GM23338 (cell line): ENCODE results near the gene SLC8A1. TPM values are rescaled to one million over a fixed set of nuclear protein-coding genes. Genes with fewer than 3 reads are reported as not detected.

Source experiments
- ATAC-seq: fragments of 200-7000 bp; cut with Tn5 transposase; 3 replicates; pipeline ENCODE4 v1.9.1; 2020
- DNase-seq: peaks from one replicate; pipeline ENCODE4 v3.0.0-alpha.2; 2015; ENCODE audit warnings: low spot score
- H2AFZ ChIP-seq: fragments of 200-600 bp; sonication (generic); 2 replicates; pipeline ENCODE4 v1.8.0; 2016; ENCODE audit warnings: antibody characterized with exemption, mild to moderate bottlenecking, moderate library complexity
- H3F3A ChIP-seq: fragments of 200-600 bp; sonication (generic); replicated peaks from 2 replicates; pipeline ENCODE4 v1.8.0; 2017; ENCODE audit warnings: antibody characterized with exemption, mixed run types, low read depth
- H3K27ac ChIP-seq: fragments of 200-600 bp; sonication (generic); 2 replicates; pipeline ENCODE4 v1.6.1; 2016; ENCODE audit warnings: low read depth
- H3K27me3 ChIP-seq: fragments of 200-600 bp; sonication (generic); 2 replicates; pipeline ENCODE4 v1.8.0; 2016; ENCODE audit warnings: mild to moderate bottlenecking, mixed run types, moderate library complexity; ENCODE audit not compliant: insufficient read depth
- H3K36me3 ChIP-seq: fragments of 200-600 bp; sonication (generic); 2 replicates; pipeline ENCODE4 v1.8.0; 2016; ENCODE audit warnings: mild to moderate bottlenecking; ENCODE audit not compliant: insufficient read depth
- H3K4me1 ChIP-seq: fragments of 200-600 bp; sonication (generic); 2 replicates; pipeline ENCODE4 v1.8.0; 2016; ENCODE audit warnings: mild to moderate bottlenecking, moderate library complexity; ENCODE audit not compliant: insufficient read depth
- H3K4me2 ChIP-seq: fragments of 200-600 bp; sonication (generic); 2 replicates; pipeline ENCODE4 v1.7.1; 2017; ENCODE audit warnings: mixed run types
- H3K4me3 ChIP-seq: fragments of 200-600 bp; sonication (generic); 2 replicates; pipeline ENCODE4 v1.6.1; 2016; ENCODE audit warnings: mixed run types
- H3K79me2 ChIP-seq: fragments of 200-600 bp; sonication (generic); replicated peaks from 2 replicates; pipeline ENCODE4 v1.8.0; 2017; ENCODE audit warnings: mild to moderate bottlenecking; ENCODE audit not compliant: insufficient read depth
- H3K9me2 ChIP-seq: fragments of 200-600 bp; sonication (generic); 2 replicates; pipeline ENCODE4 v1.8.0; 2017; ENCODE audit not compliant: insufficient read depth
- H4K20me1 ChIP-seq: fragments of 200-600 bp; sonication (generic); replicated peaks from 2 replicates; pipeline ENCODE4 v1.8.0; 2017; ENCODE audit warnings: mild to moderate bottlenecking; ENCODE audit not compliant: insufficient read depth
- H3K27ac Mint-ChIP-seq: 2 replicates; pipeline ENCODE4 v1.8.0; 2020; ENCODE audit warnings: inconsistent platforms, mild to moderate bottlenecking, moderate library complexity, mixed read lengths
- H3K27me3 Mint-ChIP-seq: 3 replicates; pipeline ENCODE4 v1.8.0; 2022; ENCODE audit warnings: low read depth, mild to moderate bottlenecking, moderate library complexity, mixed read lengths, inconsistent platforms; ENCODE audit not compliant: insufficient read depth, poor library complexity
- H3K36me3 Mint-ChIP-seq: 3 replicates; pipeline ENCODE4 v1.8.0; 2021; ENCODE audit warnings: low read depth, mild to moderate bottlenecking, inconsistent platforms, moderate library complexity, mixed read lengths
- H3K4me1 Mint-ChIP-seq: 3 replicates; pipeline ENCODE4 v1.8.0; 2020; ENCODE audit warnings: mild to moderate bottlenecking, inconsistent platforms, mixed read lengths
- H3K4me3 Mint-ChIP-seq: 3 replicates; pipeline ENCODE4 v1.8.0; 2021; ENCODE audit warnings: moderate library complexity, mild to moderate bottlenecking, inconsistent platforms, mixed read lengths
- H3K9me3 Mint-ChIP-seq: 3 replicates; pipeline ENCODE4 v1.8.0; 2020; ENCODE audit warnings: moderate library complexity, mild to moderate bottlenecking, inconsistent platforms, mixed read lengths
- EZH2phosphoT487 ChIP-seq: fragments of 200-600 bp; sonication (generic); IDR thresholded peaks from one replicate; pipeline ENCODE4 v1.8.1; 2018; ENCODE audit warnings: antibody characterized with exemption; ENCODE audit not compliant: unreplicated experiment
- JUNB ChIP-seq: IDR thresholded peaks from one replicate; pipeline ENCODE4 v1.6.1; 2016; ENCODE audit warnings: antibody characterized with exemption; ENCODE audit not compliant: unreplicated experiment
- STAT1 ChIP-seq: IDR thresholded peaks from one replicate; pipeline ENCODE4 v1.6.1; 2016; ENCODE audit warnings: antibody characterized with exemption; ENCODE audit not compliant: unreplicated experiment
- ZNF331 ChIP-seq: fragments of 250-450 bp; sonication (Bioruptor Pico); IDR thresholded peaks from 2 replicates; pipeline ENCODE4 v1.5.0; 2020; ENCODE audit warnings: low read depth, mild to moderate bottlenecking, moderate library complexity
- polyA plus RNA-seq: library from polyadenylated mRNA; unstranded; fragments of >200 nt; fragmentation: Nextera tagmentation; extraction: Ambion mirVana; gene quantifications from 2 replicates; pipeline ENCODE4 v1.2.1, GENCODE V29; 2016
- total RNA-seq: library from RNA; depleted of rRNA; stranded (reverse); fragments of >200 nt; shearing (Covaris generic); gene quantifications from 2 replicates; pipeline ENCODE4 v1.2.3, GENCODE V29; 2014
- TF ChIP-seq, protein P1 (sequence below): IDR thresholded peaks from one replicate; pipeline ENCODE4 v1.6.1; 2018; ENCODE audit warnings: antibody characterized with exemption; ENCODE audit not compliant: unreplicated experiment
- TF ChIP-seq, protein P2 (sequence below): fragments of 250-450 bp; sonication (Bioruptor Pico); IDR thresholded peaks from 2 replicates; pipeline ENCODE4 v1.5.0; 2020; ENCODE audit warnings: mild to moderate bottlenecking, moderate library complexity

SLC8A1 gene
- total and polyA plus RNA-seq, 2 experiments from 2014 or later = 2.5 to 3.3 TPM

DNA sequence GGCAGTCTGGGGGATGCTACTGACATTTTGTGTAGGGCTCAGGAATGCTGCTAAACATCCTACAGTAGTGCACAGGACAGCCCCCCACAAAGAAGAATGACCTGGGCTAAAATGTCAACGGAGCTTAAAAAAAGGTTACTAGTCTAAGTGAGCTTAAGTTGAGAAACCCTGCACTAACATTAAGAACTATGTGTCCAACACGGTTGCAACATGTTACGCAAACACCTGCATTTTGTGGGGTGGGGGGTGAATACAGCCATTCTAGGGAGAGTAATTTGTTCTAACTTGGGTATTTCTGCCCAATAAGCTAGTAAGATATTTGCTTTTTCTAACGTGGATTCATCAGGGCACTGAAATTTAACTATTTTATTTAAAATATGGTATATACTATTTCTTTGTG, 57.9 kb downstream of the SLC8A1 start (continued):
- TF ChIP-seq, protein P1, sequence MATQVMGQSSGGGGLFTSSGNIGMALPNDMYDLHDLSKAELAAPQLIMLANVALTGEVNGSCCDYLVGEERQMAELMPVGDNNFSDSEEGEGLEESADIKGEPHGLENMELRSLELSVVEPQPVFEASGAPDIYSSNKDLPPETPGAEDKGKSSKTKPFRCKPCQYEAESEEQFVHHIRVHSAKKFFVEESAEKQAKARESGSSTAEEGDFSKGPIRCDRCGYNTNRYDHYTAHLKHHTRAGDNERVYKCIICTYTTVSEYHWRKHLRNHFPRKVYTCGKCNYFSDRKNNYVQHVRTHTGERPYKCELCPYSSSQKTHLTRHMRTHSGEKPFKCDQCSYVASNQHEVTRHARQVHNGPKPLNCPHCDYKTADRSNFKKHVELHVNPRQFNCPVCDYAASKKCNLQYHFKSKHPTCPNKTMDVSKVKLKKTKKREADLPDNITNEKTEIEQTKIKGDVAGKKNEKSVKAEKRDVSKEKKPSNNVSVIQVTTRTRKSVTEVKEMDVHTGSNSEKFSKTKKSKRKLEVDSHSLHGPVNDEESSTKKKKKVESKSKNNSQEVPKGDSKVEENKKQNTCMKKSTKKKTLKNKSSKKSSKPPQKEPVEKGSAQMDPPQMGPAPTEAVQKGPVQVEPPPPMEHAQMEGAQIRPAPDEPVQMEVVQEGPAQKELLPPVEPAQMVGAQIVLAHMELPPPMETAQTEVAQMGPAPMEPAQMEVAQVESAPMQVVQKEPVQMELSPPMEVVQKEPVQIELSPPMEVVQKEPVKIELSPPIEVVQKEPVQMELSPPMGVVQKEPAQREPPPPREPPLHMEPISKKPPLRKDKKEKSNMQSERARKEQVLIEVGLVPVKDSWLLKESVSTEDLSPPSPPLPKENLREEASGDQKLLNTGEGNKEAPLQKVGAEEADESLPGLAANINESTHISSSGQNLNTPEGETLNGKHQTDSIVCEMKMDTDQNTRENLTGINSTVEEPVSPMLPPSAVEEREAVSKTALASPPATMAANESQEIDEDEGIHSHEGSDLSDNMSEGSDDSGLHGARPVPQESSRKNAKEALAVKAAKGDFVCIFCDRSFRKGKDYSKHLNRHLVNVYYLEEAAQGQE = no peak
- TF ChIP-seq STAT1 (no peak), JUNB (no peak), EZH2phosphoT487 (no peak)
- TF ChIP-seq, protein P2, sequence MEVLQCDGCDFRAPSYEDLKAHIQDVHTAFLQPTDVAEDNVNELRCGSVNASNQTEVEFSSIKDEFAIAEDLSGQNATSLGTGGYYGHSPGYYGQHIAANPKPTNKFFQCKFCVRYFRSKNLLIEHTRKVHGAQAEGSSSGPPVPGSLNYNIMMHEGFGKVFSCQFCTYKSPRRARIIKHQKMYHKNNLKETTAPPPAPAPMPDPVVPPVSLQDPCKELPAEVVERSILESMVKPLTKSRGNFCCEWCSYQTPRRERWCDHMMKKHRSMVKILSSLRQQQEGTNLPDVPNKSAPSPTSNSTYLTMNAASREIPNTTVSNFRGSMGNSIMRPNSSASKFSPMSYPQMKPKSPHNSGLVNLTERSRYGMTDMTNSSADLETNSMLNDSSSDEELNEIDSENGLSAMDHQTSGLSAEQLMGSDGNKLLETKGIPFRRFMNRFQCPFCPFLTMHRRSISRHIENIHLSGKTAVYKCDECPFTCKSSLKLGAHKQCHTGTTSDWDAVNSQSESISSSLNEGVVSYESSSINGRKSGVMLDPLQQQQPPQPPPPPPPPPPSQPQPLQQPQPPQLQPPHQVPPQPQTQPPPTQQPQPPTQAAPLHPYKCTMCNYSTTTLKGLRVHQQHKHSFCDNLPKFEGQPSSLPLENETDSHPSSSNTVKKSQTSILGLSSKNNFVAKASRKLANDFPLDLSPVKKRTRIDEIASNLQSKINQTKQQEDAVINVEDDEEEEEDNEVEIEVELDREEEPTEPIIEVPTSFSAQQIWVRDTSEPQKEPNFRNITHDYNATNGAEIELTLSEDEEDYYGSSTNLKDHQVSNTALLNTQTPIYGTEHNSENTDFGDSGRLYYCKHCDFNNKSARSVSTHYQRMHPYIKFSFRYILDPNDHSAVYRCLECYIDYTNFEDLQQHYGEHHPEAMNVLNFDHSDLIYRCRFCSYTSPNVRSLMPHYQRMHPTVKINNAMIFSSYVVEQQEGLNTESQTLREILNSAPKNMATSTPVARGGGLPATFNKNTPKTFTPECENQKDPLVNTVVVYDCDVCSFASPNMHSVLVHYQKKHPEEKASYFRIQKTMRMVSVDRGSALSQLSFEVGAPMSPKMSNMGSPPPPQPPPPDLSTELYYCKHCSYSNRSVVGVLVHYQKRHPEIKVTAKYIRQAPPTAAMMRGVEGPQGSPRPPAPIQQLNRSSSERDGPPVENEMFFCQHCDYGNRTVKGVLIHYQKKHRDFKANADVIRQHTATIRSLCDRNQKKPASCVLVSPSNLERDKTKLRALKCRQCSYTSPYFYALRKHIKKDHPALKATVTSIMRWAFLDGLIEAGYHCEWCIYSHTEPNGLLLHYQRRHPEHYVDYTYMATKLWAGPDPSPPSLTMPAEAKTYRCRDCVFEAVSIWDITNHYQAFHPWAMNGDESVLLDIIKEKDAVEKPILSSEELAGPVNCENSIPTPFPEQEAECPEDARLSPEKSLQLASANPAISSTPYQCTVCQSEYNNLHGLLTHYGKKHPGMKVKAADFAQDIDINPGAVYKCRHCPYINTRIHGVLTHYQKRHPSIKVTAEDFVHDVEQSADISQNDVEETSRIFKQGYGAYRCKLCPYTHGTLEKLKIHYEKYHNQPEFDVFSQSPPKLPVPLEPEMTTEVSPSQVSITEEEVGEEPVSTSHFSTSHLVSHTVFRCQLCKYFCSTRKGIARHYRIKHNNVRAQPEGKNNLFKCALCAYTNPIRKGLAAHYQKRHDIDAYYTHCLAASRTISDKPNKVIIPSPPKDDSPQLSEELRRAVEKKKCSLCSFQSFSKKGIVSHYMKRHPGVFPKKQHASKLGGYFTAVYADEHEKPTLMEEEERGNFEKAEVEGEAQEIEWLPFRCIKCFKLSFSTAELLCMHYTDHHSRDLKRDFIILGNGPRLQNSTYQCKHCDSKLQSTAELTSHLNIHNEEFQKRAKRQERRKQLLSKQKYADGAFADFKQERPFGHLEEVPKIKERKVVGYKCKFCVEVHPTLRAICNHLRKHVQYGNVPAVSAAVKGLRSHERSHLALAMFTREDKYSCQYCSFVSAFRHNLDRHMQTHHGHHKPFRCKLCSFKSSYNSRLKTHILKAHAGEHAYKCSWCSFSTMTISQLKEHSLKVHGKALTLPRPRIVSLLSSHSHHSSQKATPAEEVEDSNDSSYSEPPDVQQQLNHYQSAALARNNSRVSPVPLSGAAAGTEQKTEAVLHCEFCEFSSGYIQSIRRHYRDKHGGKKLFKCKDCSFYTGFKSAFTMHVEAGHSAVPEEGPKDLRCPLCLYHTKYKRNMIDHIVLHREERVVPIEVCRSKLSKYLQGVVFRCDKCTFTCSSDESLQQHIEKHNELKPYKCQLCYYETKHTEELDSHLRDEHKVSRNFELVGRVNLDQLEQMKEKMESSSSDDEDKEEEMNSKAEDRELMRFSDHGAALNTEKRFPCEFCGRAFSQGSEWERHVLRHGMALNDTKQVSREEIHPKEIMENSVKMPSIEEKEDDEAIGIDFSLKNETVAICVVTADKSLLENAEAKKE (CRISPR knock-in tag) = no peak

- no peaks in the 10 kb centered on the region for H3K79me2 ChIP-seq
- H3F3A ChIP-seq = no peaks in the 10 kb centered on the region
- Mint-ChIP-seq H3K36me3 (no peaks in the 10 kb centered on the region), H3K27ac (no peak overlapping the region), H3K9me3 (no peaks in the 10 kb centered on the region), H3K4me1 (no peaks in the 10 kb centered on the region), H3K4me3 (no peak overlapping the region), H3K27me3 (no peaks in the 10 kb centered on the region)
- H3K9me2 ChIP-seq = no peaks in the 10 kb centered on the region
- no peak overlapping the region for H3K4me3 ChIP-seq
- DNase-seq (no peak), ATAC-seq (no peak)
- no peak overlapping the region for H3K27ac ChIP-seq
- H4K20me1 ChIP-seq = no peaks in the 10 kb centered on the region
- H2AFZ ChIP-seq = no peak overlapping the region
- no peaks in the 10 kb centered on the region for H3K4me1 ChIP-seq
- no peaks in the 10 kb centered on the region for H3K36me3 ChIP-seq
- no peak overlapping the region for H3K4me2 ChIP-seq
- no peaks in the 10 kb centered on the region for H3K27me3 ChIP-seq
- TF ChIP-seq, protein P1 = no peak
- no peak for TF ChIP-seq JUNB
- no peak for TF ChIP-seq ZNF331 (CRISPR knock-in tag)
- no peak for TF ChIP-seq STAT1
Measured at GRCh38 chr2:40388161-40388560, 63.7 kb downstream of the SLC8A1 start.
